Aorta (tissue), 5 donors: ENCODE data around the gene MSL1. TPM values are rescaled to one million over a fixed set of nuclear protein-coding genes. Genes with fewer than 3 reads are reported as not detected.

Experiments used
- ATAC-seq: fragments of 200-7000 bp; cut with Tn5 transposase; one replicate; pipeline ENCODE4 v1.9.1; 2022; ENCODE audit warnings: moderate library complexity; ENCODE audit not compliant: low FRiP score
- DNase-seq, 2 donors: peaks; one replicate each; pipeline ENCODE4 v3.0.0-alpha.2; 2020
- H3K27ac ChIP-seq, 2 donors: one replicate each; pipeline ENCODE4 v1.5.1; 2013; ENCODE audit warnings: low read length in 2 of 2, mild to moderate bottlenecking in 2 of 2, moderate library complexity in 2 of 2, control low read depth in 1 of 2, inconsistent platforms in 1 of 2, low read depth in 1 of 2
- H3K27me3 ChIP-seq, 2 donors: one replicate each; pipeline ENCODE4 v1.6.1; 2013; ENCODE audit warnings: control low read depth in 1 of 2, low read length in 1 of 2, mild to moderate bottlenecking in 1 of 2, moderate library complexity in 1 of 2; ENCODE audit not compliant: insufficient read depth in 2 of 2, control insufficient read depth in 1 of 2
- H3K36me3 ChIP-seq, 2 donors: one replicate each; pipeline ENCODE4 v1.6.1; 2013; ENCODE audit warnings: control low read depth in 1 of 2, low read length in 1 of 2, mild to moderate bottlenecking in 1 of 2; ENCODE audit not compliant: insufficient read depth in 2 of 2, control insufficient read depth in 1 of 2
- H3K4me1 ChIP-seq, 2 donors: one replicate each; pipeline ENCODE4 v1.6.1; 2013; ENCODE audit warnings: low read length in 2 of 2, control low read depth in 1 of 2, mild to moderate bottlenecking in 1 of 2, moderate library complexity in 1 of 2; ENCODE audit not compliant: insufficient read depth in 2 of 2, control insufficient read depth in 1 of 2
- H3K4me3 ChIP-seq, 2 donors: one replicate each; pipeline ENCODE4 v1.5.1; 2013; ENCODE audit warnings: low read length in 2 of 2, control low read depth in 1 of 2, mild to moderate bottlenecking in 1 of 2
- H3K9me3 ChIP-seq: one replicate; pipeline ENCODE4 v1.6.1; 2013; ENCODE audit warnings: mild to moderate bottlenecking, low read length; ENCODE audit not compliant: control insufficient read depth
- WGBS, 2 donors: extraction: QIAGEN DNeasy Blood & Tissue Kit; methylation state at CpG; one replicate each; pipeline ENCODE4 v1.1.7; 2013; 5-methylcytosine and 5-hydroxymethylcytosine counted together
- intact Hi-C, 2 donors: fragments of 100-400 bp; cut with DNase I; formaldehyde crosslinking; loops; one replicate each; pipeline versions ENCODE4 v1.14.2 to v1.15.0; 2022
- microRNA-seq, 2 donors: library from miRNA; unstranded; fragments of <30 nt; microRNA quantifications; one replicate each; pipeline ENCODE4 v1.2.0, GENCODE V29; 2020
- polyA plus RNA-seq, 2 donors: library from polyadenylated mRNA; stranded (reverse); fragments of 200-250 nt; gene quantifications; one replicate each; pipeline ENCODE4 v1.2.3, GENCODE V29; 2013
- total RNA-seq, 2 donors: library from RNA; stranded (reverse); fragmentation: NEBNext Ultra II Directional; extraction: Animal tissue kit (Norgen Biotek cat#: 25700); gene quantifications; one replicate each; pipeline ENCODE4 v1.2.1, GENCODE V29; 2021
- donor health status: healthy with polysubstance abuse.
- donor health status: Bipolar disorder and iron deficiency.
- donor health status: DM: no; HTN: no; CAD: no.
- donor health status: DM: no; HTN: no; CAD: no.
- donor health status: DM: yes; HTN: yes; CAD: no.

MSL1 gene
- total and polyA plus RNA-seq, 4 donors, result 21.2 to 171 (median 90.7) TPM

DNA sequence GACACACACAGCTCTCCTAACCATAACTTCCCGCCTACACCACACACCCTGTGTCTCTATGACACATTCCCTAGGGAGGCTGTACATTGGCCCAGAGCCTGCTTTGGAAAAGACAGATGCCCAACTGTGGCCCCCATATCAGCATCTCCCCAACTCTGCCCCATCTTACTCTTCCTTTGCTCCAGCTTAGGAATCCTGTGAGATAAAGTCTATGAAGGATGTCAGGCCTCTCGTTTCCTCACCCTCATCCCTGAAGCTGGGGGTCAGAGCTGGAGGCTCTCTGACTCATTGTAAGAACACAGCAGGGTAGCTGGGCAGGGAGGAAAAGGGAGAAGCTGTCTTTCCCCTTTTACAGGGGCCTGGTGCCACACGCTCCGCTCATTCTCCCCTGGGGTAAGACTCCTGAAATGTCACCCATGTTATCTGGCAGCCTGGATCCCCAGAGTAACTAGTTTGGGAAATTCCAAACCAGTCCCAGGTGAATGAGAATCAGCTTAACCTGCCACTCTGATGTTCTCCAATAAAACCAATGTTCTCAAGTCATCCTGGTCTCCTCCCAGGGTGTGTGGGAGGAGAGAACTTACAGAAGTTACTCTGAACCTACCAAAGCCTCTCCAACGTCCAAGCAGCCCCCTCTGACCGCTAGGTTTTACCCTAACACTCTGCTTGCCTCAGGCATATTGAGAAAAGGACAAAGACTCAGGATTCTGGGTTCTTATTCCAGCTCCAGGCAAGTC is 58.3 kb downstream of the MSL1 start:
- no peaks in the 10 kb centered on the region for H3K36me3 ChIP-seq
- intact Hi-C loops, result no loop called here
- ATAC-seq (no peak), DNase-seq (no peak)
- H3K9me3 ChIP-seq, result no peaks in the 10 kb centered on the region
- no peak overlapping the region for H3K4me3 ChIP-seq
- no peaks in the 10 kb centered on the region for H3K4me1 ChIP-seq
- H3K27me3 ChIP-seq, result no peaks in the 10 kb centered on the region
- no peak overlapping the region for H3K27ac ChIP-seq
- WGBS, 2 donors, result 71 to 74% methylated on average over 6 of the region's 6 CpGs

GRCh38 chr17:40180694-40181093 is 58.9 kb downstream of the MSL1 start:
- Histone ChIP-seq H3K4me3 (no peak overlapping the region), H3K4me1 (no peaks in the 10 kb centered on the region), H3K27me3 (no peaks in the 10 kb centered on the region), H3K9me3 (no peaks in the 10 kb centered on the region), H3K36me3 (no peaks in the 10 kb centered on the region), H3K27ac (no peak overlapping the region)
- no peak for ATAC-seq
- no peak for DNase-seq
- intact Hi-C loops, result no loop called here
- 69 to 71% methylated on average over 5 of the region's 5 CpGs for WGBS, 2 donors

DNA sequence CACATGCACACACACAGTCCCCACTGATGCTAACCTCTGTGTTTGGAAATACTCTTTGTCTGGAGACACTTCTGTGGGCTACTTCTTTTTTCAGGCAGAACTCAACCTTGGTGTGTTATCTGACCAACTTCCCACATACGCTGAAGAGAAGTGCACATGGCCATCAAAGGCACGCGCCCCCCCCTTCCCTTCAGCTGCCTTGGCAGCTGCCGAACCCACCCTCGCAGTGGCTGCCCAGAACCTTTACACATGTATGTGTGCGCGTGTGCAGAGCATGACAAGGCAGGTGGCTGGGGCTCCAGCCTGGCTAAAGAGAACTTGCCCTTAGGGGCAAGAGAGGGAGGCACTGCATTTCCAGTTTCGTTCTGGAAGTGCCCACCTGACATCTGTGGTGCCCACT is 59.4 kb downstream of the MSL1 start:
- Histone ChIP-seq H3K27me3 (no peaks in the 10 kb centered on the region), H3K36me3 (no peaks in the 10 kb centered on the region), H3K4me3 (no peak overlapping the region), H3K4me1 (no peaks in the 10 kb centered on the region), H3K9me3 (no peaks in the 10 kb centered on the region), H3K27ac (no peak overlapping the region)
- intact Hi-C loops, result no loop called here
- DNase-seq (no peak), ATAC-seq (no peak)
- 80 to 85% methylated on average over 8 of the region's 8 CpGs for WGBS, 2 donors

GRCh38 chr17:40182606-40183005 is 60.8 kb downstream of the MSL1 start:
- Histone ChIP-seq H3K4me1 (no peaks in the 10 kb centered on the region), H3K9me3 (no peaks in the 10 kb centered on the region), H3K27ac (no peak overlapping the region), H3K27me3 (no peaks in the 10 kb centered on the region), H3K4me3 (no peak overlapping the region), H3K36me3 (no peaks in the 10 kb centered on the region)
- intact Hi-C loops, result no loop called here
- DNase-seq (no peak), ATAC-seq (no peak)
- 85 to 86% methylated on average over 6 of the region's 6 CpGs for WGBS, 2 donors

Small RNA genes within 50 kb of the gene (microRNA-seq; reads per million reads assigned to microRNA genes)
- gene MIR6866, result 0 to 1.8 reads per million in 2 donors

Other genes with a start within 250 kb of the MSL1 start
- gene GSDMB, start 203.3 kb upstream of the MSL1 start, total RNA-seq, result 10 to 100 TPM in 1 of 2 donors, 1 to 10 TPM in 1; 9.7 to 14.5 TPM
- gene GSDMB, start 203.3 kb upstream of the MSL1 start, polyA plus RNA-seq, result 10 to 100 TPM; 16.7 to 30.1 TPM
- gene ORMDL3, start 194.4 kb upstream of the MSL1 start, total RNA-seq, result 10 to 100 TPM; 44.2 to 45.0 TPM
- gene ORMDL3, start 194.4 kb upstream of the MSL1 start, polyA plus RNA-seq, result 10 to 100 TPM; 50.4 to 74.0 TPM
- gene LRRC3C, start 194.2 kb upstream of the MSL1 start, total RNA-seq, result not detected
- not detected for gene LRRC3C, start 194.2 kb upstream of the MSL1 start, polyA plus RNA-seq
- gene GSDMA, start 159.0 kb upstream of the MSL1 start, total RNA-seq, result 1 to 10 TPM; 1.2 to 6.2 TPM
- under 1 TPM in 1 of 2 donors, not detected in 1; 0.28 TPM for gene GSDMA, start 159.0 kb upstream of the MSL1 start, polyA plus RNA-seq
- gene PSMD3, start 141.2 kb upstream of the MSL1 start, total RNA-seq, result 10 to 100 TPM; 60.5 to 60.9 TPM
- 10 to 100 TPM; 27.0 to 59.3 TPM for gene PSMD3, start 141.2 kb upstream of the MSL1 start, polyA plus RNA-seq
- 1 to 10 TPM in 1 of 2 donors, under 1 TPM in 1; 0.39 to 5.4 TPM for gene CSF3, start 106.5 kb upstream of the MSL1 start, total RNA-seq
- gene CSF3, start 106.5 kb upstream of the MSL1 start, polyA plus RNA-seq, result 1 to 10 TPM in 1 of 2 donors, not detected in 1; 2.7 TPM
- 10 to 100 TPM; 60.8 to 70.9 TPM for gene MED24, start 67.6 kb upstream of the MSL1 start, total RNA-seq
- gene MED24, start 67.6 kb upstream of the MSL1 start, polyA plus RNA-seq, result 10 to 100 TPM; 20.7 to 66.5 TPM
- gene THRA, start 59.0 kb upstream of the MSL1 start, total RNA-seq, result 10 to 100 TPM; 53.7 to 62.3 TPM
- gene THRA, start 59.0 kb upstream of the MSL1 start, polyA plus RNA-seq, result 10 to 100 TPM; 38.9 to 52.1 TPM
- 10 to 100 TPM; 18.4 to 53.6 TPM for gene NR1D1, start 21.4 kb upstream of the MSL1 start, total RNA-seq
- 10 to 100 TPM in 1 of 2 donors, 1 to 10 TPM in 1; 8.6 to 28.5 TPM for gene NR1D1, start 21.4 kb upstream of the MSL1 start, polyA plus RNA-seq
- 100 to 1,000 TPM; 115 to 116 TPM for gene CASC3, start 18.6 kb downstream of the MSL1 start, total RNA-seq
- gene CASC3, start 18.6 kb downstream of the MSL1 start, polyA plus RNA-seq, result 10 to 100 TPM; 68.3 to 94.7 TPM
- 10 to 100 TPM; 13.9 to 16.6 TPM for gene RAPGEFL1, start 55.5 kb downstream of the MSL1 start, total RNA-seq
- gene RAPGEFL1, start 55.5 kb downstream of the MSL1 start, polyA plus RNA-seq, result 1 to 10 TPM; 6.4 to 8.5 TPM
- 10 to 100 TPM; 26.2 to 28.6 TPM for gene WIPF2, start 97.3 kb downstream of the MSL1 start, total RNA-seq
- 10 to 100 TPM in 1 of 2 donors, 1 to 10 TPM in 1; 6.3 to 10.5 TPM for gene WIPF2, start 97.3 kb downstream of the MSL1 start, polyA plus RNA-seq
- gene CDC6, start 165.9 kb downstream of the MSL1 start, total RNA-seq, result 1 to 10 TPM; 1.7 to 2.5 TPM
- gene CDC6, start 165.9 kb downstream of the MSL1 start, polyA plus RNA-seq, result 1 to 10 TPM in 1 of 2 donors, under 1 TPM in 1; 0.38 to 1.6 TPM
- 10 to 100 TPM; 52.7 to 88.3 TPM for gene RARA, start 187.2 kb downstream of the MSL1 start, total RNA-seq
- 10 to 100 TPM; 10.6 to 25.6 TPM for gene RARA, start 187.2 kb downstream of the MSL1 start, polyA plus RNA-seq
- 1 to 10 TPM; 1.8 to 2.2 TPM for gene GJD3, start 242.8 kb downstream of the MSL1 start, total RNA-seq
- not detected for gene GJD3, start 242.8 kb downstream of the MSL1 start, polyA plus RNA-seq